ENCODE results near the gene CACNG1.

Gene CACNG1

GRCh38 chr17:67051837-67052236 lies 7.5 kb downstream of the CACNG1 start:
- TF ChIP-seq GATA3 (IDR thresholded peaks at IDR 0.05; ENCODE audit: low read depth, low read length) (no peak), GATA2 (IDR thresholded peaks at IDR 0.05; ENCODE audit: low read depth, low read length) (no peak)

GRCh38 chr17:67052720-67053437 lies 8.5 kb downstream of the CACNG1 start:
- TF ChIP-seq GATA2 (IDR thresholded peaks at IDR 0.05; ENCODE audit: low read depth, low read length) (no peak), GATA3 (IDR thresholded peaks at IDR 0.05; ENCODE audit: low read depth, low read length) (no peak)

- TF ChIP-seq GATA3 (IDR thresholded peaks at IDR 0.05; ENCODE audit: low read depth, low read length), result no peak
- TF ChIP-seq GATA2 (IDR thresholded peaks at IDR 0.05; ENCODE audit: low read depth, low read length), result no peak
Observed at GRCh38 chr17:67053438-67054000, 9.2 kb downstream of the CACNG1 start.

GRCh38 chr17:67054011-67054591 lies 9.7 kb downstream of the CACNG1 start:
- TF ChIP-seq GATA3 (IDR thresholded peaks at IDR 0.05; ENCODE audit: low read depth, low read length), result no peak
- no peak for TF ChIP-seq GATA2 (IDR thresholded peaks at IDR 0.05; ENCODE audit: low read depth, low read length)

- TF ChIP-seq GATA3 (IDR thresholded peaks at IDR 0.05; ENCODE audit: low read depth, low read length) (no peak), GATA2 (IDR thresholded peaks at IDR 0.05; ENCODE audit: low read depth, low read length) (no peak)
Observed at GRCh38 chr17:67054608-67055007, 10.3 kb downstream of the CACNG1 start.

- TF ChIP-seq GATA3 (IDR thresholded peaks at IDR 0.05; ENCODE audit: low read depth, low read length) (no peak), GATA2 (IDR thresholded peaks at IDR 0.05; ENCODE audit: low read depth, low read length) (no peak)
Observed at GRCh38 chr17:67055041-67055443, 10.7 kb downstream of the CACNG1 start.

GRCh38 chr17:67055811-67056745 lies 11.7 kb downstream of the CACNG1 start:
- TF ChIP-seq GATA3 (IDR thresholded peaks at IDR 0.05; ENCODE audit: low read depth, low read length), result no peak
- TF ChIP-seq GATA2 (IDR thresholded peaks at IDR 0.05; ENCODE audit: low read depth, low read length), result no peak

GRCh38 chr17:67056746-67057490 lies 12.6 kb downstream of the CACNG1 start:
- no peak for TF ChIP-seq GATA2 (IDR thresholded peaks at IDR 0.05; ENCODE audit: low read depth, low read length)
- no peak for TF ChIP-seq GATA3 (IDR thresholded peaks at IDR 0.05; ENCODE audit: low read depth, low read length)

- no peak for TF ChIP-seq GATA3 (IDR thresholded peaks at IDR 0.05; ENCODE audit: low read depth, low read length)
- TF ChIP-seq GATA2 (IDR thresholded peaks at IDR 0.05; ENCODE audit: low read depth, low read length), result no peak
Observed at GRCh38 chr17:67058036-67058435, 13.7 kb downstream of the CACNG1 start.

- TF ChIP-seq GATA2 (IDR thresholded peaks at IDR 0.05; ENCODE audit: low read depth, low read length) (no peak), GATA3 (IDR thresholded peaks at IDR 0.05; ENCODE audit: low read depth, low read length) (no peak)
Observed at GRCh38 chr17:67059372-67059771, 15.0 kb downstream of the CACNG1 start.

GRCh38 chr17:67063141-67063540 lies 18.8 kb downstream of the CACNG1 start:
- TF ChIP-seq GATA2 (IDR thresholded peaks at IDR 0.05; ENCODE audit: low read depth, low read length) (no peak), GATA3 (IDR thresholded peaks at IDR 0.05; ENCODE audit: low read depth, low read length) (no peak)

- TF ChIP-seq GATA2 (IDR thresholded peaks at IDR 0.05; ENCODE audit: low read depth, low read length), result no peak
- no peak for TF ChIP-seq GATA3 (IDR thresholded peaks at IDR 0.05; ENCODE audit: low read depth, low read length)
Observed at GRCh38 chr17:67066717-67067116, 22.4 kb downstream of the CACNG1 start.
